ENCODE measurements around the gene LIMK1. TPM values are rescaled to one million over a fixed set of nuclear protein-coding genes. Genes with fewer than 3 reads are reported as not detected.
"Not testable (repeated sequence)": the region's sequence is repeated elsewhere in the genome, so short reads cannot be mapped to it uniquely, and the experiment has no call there.

Gene LIMK1
- 3.7 TPM for total RNA-seq

DNA sequence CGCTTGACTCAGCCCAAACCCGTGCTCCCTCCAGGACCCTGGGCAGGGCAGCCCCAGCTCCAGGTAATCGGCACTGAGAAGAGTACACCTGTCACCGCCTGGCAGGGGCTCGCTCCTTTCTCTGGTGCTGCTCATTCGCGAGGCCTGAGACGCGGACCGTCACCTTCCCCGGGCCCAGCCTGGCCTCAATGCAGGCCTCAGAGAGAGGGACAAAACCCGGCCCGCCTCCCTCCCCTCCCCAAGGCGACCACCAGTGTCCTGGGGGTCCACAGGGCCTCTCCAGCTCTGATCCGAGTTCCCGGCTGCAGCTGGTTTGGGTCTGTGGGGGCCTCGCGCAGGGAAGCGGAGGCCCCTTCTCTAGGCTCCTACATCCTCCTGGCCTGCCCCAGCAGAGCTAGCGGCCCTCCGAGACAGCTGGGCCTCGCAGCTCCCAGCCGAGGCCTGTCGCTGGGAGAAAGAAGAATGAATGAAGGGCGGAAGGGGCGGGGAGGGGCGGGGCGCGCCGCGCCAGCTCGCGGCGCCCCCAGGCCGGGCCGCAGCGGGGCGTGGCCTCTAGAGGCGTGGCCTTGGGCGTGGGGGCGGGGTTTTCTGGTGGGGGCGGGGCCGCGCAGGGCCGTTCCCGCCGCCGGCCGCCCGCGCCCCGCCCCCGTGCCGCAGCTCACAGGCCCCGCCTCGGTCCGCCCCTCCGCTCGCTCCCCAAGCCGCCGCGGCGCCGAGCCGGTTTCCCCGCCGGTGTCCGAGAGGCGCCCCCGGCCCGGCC lies at the start of gene LIMK1:
LIMK1 (plus strand) TSS at position 688 of the 760 bp plus-strand sequence. CDS start 187 bp downstream, outside the sequence.
- DNase-seq (ENCODE audit: low spot score) (peak; percentile 80), ATAC-seq (peak; percentile 98)

DNA sequence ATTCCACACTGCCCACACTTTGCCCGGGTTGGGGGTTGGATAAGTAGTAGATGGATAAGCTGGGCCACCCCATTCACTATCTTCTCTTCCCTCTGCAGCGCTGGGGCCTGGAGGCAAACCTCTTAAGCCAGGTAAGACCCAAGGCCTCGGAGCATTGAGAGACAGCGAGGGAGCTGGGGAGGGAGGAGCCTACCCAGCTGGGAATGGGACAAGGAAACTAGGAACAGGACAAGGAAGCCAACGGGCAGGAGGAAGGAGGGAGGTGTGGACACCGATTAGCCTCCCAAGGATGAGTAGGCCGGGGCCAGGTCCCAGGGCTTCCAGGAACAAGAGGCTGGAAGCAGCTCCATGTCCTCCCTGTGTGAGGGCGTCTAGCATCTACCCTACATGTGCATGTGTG lies 46.0 kb upstream of the LIMK1 start:
- ATAC-seq (no peak), DNase-seq (ENCODE audit: low spot score) (no peak)

DNA sequence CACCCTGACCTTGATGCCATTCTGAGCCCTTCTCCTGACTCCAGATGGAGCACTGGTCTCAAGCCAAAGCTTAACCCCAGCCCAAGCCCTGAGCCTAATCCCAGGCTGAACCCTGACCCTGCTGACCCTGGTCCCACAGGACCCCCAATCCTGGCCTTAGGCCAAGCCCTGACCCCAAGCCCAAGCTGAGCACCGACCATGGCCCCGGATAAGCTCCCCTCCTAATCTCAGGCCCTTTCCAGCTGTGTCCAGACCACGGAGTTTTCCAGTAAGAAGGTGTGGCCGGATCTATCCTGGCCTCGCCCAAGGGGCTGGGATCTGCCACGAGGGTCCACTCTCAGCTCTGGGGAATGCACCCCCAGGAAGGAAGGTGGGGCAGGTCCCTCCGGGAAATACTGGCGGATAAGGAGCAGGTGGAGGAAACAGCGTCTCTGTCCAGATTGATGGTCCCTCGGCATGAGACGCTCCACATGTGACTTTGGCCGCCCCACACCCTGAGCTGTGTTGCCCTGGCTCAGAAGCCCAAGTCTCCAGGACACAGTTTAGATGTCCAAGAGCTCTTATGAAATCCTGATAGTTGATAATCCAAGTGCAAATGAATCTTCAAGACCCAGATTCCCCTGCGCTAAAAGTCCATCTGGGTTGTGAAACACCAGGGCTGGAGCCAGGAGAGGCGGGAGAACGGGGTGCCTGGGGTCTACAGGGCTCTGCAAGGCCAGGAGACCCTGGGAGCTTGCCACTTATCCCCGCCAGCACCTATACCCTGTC lies 45.2 kb upstream of the LIMK1 start:
- ATAC-seq (no peak), DNase-seq (ENCODE audit: low spot score) (no peak)

DNA sequence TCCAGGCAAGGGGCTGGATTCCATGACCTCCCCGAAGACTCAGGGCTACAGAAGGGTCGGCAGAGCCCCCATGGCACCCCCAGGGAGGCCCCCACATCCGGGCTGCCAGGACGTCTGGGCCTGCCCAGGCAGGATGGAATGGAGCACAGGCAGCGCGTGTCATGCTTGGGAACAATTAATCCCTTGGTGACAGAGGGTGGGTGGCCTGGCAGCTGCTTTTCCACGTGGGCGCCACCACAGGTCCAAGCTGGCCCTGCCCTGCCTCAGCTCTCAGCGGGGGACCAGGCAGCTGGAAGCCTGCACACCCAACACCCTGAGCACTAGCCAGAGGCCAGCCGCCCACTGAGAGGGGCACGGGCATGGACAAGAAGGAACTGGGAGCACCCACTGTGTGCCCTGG lies 44.3 kb upstream of the LIMK1 start:
- DNase-seq (ENCODE audit: low spot score) (no peak), ATAC-seq (no peak)

DNA sequence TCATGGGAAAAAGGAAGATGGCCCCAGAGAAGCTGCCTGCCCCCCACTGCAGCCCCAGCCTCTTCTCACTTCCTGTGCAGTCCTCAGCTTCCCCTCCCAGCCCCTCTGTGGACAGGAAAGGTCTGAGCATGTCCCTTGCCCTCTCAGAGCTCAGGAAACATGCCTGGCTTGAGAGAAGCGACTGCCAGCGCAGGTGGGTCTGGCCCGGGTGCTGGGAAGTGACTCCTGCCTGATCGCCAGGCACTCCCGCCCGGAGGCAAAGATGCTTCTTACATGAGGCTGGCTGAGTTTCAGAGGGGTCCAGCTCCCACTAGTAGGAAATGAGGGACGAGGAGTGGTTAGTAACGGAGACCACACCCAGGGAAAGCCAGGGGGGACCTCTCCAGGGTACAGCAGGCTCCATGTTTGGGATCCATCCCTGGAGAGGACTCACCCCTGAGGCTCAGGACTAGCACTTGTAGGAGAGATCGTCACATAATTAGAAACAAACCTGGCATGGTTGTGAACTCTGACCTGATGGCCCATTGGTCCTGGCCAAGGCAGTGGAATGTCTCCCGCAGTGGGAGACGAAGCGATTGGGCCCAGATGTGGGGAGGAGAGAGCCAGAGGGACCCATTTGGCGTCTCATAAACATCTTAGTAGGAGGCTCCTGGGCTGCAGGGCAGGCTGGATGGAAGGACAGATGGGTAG lies 43.4 kb upstream of the LIMK1 start:
- no peak for DNase-seq (ENCODE audit: low spot score)

DNA sequence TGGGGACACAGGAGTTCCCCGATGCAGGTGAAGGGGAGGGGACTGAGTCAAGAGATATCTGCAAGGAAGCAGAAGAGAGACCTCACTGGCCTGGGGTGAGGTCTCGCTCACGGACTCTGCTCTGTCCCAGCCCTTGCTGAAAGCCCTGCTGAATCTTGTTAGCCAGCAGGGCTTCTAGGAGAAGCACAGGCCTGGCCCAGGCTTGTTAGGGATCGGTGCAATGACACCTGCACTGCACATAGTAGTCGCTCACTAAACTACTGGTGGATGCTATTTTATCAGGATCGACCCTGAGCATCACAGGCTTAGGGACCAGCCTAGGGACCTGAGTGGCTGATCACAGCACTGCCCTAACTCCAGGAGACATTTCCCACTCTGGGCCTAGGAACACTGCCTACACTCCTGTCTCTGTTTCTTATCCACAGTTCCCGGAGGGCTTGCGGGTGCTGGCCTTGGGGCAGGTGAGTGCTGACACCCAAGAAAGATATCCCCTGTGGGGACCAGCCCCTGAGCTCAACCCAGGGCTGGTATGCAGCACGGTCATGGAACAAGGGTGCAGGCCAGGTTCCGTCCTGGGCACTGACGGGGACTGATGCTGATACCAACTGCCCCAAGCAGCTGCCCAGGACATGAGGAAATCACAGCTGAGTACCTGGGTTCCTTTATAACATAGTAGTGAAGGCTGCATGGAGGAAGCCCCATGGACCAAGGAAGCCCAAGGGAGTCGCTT lies 42.6 kb upstream of the LIMK1 start:
- DNase-seq (ENCODE audit: low spot score) = no peak
- no peak for ATAC-seq

More for the DNA sequence above, 43.4 kb upstream of the LIMK1 start:
- ATAC-seq = no peak

DNA sequence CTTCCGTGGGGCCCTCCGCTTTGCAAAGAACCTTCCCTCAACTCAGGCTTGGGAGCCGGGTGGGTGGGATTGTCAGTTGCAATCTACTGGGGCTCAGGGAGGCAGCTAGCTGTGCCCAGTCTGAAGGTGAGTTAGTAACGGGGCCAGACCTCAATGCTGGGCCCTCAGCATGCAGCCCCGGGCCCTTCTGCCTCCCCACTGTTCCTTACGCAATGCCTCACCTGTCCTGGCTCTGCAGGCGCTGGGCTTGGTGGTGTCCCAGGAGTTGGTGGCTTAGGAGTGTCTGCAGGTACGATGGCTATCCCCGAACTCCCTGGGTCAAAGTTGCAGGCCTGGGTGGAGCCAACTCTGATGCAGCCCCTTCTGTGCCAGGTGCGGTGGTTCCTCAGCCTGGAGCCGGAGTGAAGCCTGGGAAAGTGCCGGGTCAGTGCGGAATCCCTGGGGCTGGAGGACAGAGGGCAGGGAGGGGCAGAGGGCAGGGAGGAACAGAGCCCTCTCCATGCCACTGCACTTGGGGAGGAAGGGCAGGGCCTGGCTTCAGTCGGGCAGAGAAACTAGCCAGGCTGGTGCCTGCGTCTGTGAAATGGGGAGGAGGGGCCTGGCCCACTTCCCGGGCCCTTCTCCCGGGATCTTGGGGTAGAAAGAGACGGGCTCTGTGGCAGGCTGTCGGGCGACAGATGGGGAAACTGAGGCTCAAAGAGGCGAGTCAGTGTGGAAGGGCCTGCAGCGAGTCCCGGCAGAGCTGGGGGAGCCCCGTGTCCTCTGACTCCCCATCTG lies 40.7 kb upstream of the LIMK1 start:
- DNase-seq (ENCODE audit: low spot score) = no peak
- ATAC-seq = no peak

DNA sequence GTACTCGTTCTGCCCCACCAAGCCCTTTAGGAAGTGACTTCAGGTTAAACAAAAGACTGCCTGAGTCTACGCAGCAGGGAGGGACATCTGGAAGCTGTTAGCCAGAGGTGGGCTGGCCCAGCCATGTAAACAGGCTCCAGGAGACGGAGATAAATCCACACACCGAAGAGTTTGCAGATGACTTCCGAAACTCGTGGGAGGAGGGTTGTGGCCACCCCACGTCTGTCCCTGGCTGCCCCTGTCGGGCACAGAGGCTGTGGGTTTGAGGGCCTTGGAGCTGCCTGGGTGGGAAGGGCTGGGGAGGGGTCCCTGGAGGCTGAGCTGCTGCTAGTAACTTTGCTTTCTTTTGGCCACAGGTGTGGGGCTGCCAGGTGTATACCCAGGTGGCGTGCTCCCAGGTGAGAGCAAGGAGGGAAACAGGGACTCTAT lies 40.1 kb upstream of the LIMK1 start:
- ATAC-seq = no peak
- no peak for DNase-seq (ENCODE audit: low spot score)

DNA sequence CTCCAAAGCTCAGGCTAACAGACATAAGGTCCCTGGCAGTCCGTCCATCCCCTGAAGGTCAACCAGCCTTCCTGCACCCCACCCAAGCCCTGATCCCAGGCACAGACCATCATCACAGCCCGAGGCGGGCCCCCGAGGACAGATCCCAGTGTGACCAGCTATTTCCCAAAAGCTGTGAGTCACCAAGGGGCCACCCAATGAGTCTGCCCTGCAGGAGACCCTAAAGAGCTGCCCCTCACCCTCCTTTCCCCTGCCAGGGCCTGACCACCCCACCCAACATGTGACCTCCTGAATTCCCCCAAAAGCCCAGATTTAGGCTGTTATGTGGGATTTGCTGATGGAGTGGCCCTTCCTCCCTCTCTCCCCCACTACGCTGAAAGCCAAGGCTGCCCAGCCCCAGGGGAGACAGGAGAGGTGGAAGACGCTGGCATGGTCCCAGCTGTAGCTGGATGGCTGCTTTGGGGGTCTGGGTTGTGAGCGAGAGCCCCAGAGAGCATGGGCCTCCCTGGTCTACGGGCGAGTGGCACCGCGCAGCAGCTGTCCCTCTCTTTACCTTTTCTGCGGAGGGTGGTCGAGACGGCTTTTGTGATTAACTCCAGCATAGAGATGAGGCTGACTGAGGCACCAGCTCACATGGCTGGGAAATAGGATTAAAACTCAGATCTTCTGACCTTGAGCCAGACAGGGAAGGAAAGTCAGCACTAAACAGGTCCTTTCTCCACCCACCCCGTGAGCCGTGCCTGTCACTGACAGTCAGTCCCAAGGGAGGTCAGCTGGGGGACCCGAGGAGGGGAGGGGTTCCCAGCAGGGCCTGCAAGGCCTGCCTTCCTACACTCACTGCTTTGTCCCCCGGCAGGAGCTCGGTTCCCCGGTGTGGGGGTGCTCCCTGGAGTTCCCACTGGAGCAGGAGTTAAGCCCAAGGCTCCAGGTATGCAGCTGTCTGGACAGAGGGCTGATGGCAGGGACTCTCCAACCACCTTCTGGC lies 38.9 kb upstream of the LIMK1 start:
- no peak for DNase-seq (ENCODE audit: low spot score)
- ATAC-seq = no peak

DNA sequence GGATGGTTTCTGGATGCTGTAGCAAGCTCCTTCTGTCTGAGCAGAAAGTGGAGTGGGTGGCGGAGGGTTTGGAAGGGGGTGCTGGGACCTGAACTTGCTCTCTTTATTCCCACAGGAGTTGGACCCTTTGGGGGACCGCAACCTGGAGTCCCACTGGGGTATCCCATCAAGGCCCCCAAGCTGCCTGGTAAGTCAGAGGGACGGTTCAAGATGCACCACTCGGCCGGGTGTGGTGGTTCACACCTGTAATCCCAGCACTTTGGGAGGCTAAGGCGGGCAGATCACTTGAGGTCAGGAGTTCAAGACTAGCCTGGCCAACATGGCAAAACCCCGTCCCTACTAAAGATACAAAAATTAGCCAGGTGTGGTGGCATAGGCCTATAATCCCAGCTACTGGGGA lies 37.0 kb upstream of the LIMK1 start:
- ATAC-seq; DNase-seq (ENCODE audit: low spot score): not testable (repeated sequence)

DNA sequence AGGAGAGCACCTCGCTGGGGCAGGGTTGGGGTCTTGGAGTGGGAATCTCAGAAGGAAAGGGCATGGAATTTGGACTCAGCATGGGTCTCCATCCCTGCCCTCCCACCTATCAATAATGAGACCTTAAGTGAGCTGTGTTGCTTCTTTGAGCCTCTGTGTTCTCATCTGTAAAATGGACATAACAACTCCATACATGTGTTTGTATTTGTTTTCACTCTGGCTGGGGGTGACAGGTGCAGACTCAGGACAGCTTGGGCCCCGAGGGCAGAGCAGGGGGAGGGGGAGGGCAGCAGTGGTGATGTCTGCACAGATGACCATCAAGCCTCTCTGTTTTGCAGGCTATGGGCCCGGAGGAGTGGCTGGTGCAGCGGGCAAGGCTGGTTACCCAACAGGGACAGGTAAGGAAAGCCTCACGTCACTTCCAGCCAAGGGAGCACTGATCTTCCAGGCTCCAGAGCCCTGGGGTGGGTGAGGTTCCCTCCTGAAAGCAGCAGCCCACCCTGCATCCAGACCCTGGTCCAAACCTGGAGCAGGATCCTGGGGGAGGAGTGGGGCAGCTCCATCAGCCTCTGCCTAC lies 35.7 kb upstream of the LIMK1 start:
- ATAC-seq (no peak), DNase-seq (ENCODE audit: low spot score) (no peak)

DNA sequence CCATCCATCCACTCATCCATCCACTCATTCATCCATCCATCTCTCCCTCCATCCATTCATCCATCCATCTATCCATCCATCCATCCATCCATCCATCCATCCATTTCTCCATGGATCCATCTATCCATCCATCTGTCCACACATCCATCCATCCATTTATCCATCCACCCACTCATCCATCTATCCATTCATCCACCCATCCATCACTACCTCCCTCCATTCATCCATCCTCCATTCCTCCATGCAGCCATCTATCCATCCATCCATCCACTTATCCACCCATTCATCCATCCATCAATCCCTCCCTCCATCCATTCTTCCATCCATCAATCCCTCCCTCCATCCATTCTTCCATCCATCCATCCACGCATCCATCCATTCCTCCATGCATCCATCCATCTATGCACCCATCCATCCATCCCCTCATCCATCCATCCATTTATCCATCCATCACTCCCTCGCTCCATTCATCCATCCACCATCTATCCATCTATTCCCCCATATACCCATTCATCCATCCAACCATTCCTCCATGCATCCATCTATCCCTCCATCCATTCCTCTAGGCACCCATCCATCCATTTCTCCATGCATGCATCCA lies 34.5 kb upstream of the LIMK1 start:
- DNase-seq (ENCODE audit: low spot score) (no peak), ATAC-seq (no peak)

DNA sequence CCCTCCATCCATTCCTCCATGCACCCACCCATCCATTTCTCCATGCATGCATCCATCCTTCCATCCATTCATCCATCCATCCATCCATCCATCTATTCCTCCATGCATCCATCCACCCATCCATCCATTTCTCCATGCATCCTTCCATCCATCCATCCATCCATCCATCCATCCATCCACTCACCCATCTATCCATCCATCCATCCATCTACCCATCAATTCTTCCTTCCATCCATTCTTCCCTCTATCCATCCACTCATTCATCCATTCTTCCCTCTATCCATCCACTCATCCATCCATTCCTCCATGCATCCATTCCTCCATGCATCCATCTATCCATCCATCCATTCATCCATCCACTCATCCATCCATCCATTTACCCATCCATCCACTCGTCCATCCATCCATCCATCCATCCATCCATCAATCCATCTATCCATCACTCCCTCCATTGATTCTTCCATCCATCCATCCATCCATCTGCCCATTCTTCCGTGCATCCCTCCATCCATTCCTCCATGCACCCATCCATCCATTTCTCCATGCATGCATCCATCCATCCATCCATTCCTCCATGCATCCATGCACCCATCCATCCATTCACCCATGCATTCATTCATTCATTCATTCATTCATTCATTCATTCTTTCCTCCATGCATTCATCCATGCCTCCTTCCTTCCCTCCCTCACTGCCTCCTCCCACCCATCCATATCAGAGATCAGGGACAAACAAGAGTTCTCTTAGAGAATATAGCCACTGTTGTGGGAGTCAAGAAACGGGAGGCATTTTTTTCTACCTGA lies 33.4 kb upstream of the LIMK1 start:
- ATAC-seq (no peak), DNase-seq (ENCODE audit: low spot score) (no peak)

DNA sequence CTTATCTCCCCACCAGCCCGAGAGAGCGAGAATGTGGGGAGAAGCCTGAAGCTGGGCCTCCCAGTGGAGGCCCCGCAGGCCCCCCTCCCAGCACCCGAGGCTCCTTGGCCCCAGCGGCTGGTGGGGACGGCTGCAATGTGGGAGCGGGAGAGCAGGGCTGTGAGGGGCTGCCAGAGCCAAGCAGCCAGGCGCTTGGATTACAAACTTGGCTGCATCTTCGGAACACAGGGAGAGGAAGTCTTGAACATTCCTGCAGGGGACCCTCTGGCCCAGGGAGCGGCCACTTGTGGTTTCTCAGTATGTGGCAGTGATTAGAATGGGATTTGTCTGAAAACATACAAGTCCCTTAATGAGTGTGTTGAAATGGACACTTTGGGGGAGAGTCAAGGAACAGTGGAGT lies 32.4 kb upstream of the LIMK1 start:
- DNase-seq (ENCODE audit: low spot score) (no peak), ATAC-seq (peak; percentile 13)

DNA sequence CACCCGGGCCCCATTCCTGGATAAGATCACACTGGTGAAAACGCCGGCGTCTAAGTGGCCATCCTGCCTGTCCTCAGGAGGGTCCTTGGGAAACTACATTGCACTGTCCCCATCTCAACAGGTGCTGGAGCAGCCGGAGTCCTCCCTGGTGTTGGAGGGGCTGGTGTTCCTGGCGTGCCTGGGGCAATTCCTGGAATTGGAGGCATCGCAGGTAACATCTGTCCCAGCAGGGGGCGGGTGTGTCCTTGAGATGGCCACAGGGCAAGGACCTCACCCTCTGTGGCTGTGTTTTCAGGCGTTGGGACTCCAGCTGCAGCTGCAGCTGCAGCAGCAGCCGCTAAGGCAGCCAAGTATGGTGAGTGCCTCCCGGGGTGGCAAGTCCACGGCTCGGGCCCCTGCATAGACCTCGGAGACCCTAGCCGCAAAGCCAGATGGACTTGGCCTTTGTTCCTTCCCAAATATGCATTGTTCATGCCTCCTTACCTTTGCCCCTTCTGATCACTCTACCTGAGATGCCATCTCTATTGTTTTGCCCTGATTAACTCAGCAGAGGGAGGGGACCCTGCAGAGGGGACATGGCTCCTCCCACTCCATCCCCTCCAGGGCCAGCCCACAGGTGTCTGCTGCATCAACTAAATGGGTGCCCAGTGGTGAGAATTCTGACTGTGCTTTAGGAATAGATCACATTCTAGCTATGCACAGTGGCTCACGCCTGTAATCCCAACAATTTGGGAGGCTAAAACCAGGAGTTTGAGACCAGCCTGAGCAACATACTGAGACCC lies 31.8 kb upstream of the LIMK1 start:
- DNase-seq (ENCODE audit: low spot score) (no peak), ATAC-seq (peak; percentile 83)

DNA sequence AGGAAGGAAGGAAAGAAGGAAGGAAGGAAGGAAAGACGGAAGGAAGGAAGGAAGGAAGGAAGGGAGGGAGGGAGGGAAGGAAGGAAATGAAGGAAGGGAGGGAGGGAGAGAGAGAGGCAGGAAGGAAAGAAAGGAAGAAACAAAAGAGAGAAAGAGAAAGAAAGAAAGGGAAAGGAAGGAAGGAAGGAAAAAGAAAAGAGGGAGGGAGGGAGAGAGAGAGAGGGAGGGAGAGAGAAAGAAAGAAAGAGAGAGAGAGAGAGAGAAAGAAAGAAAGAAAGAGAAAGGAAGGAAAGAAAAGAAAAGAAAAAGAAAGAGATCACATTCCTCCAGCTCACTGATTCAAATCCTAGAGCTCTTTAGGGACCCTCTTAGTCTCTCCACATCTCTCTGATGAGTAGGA lies 31.0 kb upstream of the LIMK1 start:
- DNase-seq (ENCODE audit: low spot score) (no peak), ATAC-seq (no peak)

Data from left lobe of liver (tissue), 2 donors.